PC-9 (cell line): ENCODE results near the gene IL11.

ENCODE experiments used
- EZH2 ChIP-seq: fragments of 200-600 bp; sonication (generic); IDR thresholded peaks from 2 replicates; pipeline ENCODE4 v1.8.0; 2017; ENCODE audit warnings: antibody characterized with exemption, low read depth
- TF ChIP-seq, protein P1 (sequence below): fragments of 200-600 bp; sonication (generic); conservative IDR thresholded peaks from 2 replicates; pipeline ENCODE4 v1.6.1; 2017; ENCODE audit warnings: mixed run types, antibody characterized with exemption, mild to moderate bottlenecking, moderate library complexity

DNA sequence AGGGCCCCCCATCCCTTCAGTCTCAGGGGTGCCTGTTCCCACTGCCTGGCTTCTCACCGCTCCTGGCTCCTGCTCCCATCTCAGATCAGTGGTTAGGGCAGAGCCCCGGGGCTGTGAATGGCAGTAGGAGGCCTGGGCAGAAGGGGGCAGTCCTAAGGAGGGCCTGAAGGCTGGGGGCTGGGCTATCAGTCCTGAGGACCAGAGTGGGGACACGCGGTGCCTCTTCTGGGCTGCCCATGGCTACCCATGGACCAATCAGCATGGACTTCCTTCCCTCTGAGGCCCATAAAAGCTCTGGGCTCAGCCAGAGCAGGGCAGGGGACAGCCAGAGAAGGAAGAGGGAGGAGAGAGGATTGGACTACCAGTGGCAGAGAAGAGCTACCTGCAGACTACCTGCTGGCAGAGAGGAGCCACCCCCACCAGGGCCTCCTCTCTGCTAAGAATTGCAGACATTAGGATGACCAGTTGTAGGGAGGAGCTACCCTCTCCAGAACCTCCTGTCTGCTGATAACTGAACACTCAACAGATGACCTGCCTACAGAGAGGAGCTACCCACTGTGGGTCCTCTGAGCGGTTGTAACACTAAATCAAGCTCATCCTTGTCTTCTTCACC lies 49.5 kb upstream of the IL11 start:
- TF ChIP-seq EZH2: no peak
- TF ChIP-seq, protein P1, sequence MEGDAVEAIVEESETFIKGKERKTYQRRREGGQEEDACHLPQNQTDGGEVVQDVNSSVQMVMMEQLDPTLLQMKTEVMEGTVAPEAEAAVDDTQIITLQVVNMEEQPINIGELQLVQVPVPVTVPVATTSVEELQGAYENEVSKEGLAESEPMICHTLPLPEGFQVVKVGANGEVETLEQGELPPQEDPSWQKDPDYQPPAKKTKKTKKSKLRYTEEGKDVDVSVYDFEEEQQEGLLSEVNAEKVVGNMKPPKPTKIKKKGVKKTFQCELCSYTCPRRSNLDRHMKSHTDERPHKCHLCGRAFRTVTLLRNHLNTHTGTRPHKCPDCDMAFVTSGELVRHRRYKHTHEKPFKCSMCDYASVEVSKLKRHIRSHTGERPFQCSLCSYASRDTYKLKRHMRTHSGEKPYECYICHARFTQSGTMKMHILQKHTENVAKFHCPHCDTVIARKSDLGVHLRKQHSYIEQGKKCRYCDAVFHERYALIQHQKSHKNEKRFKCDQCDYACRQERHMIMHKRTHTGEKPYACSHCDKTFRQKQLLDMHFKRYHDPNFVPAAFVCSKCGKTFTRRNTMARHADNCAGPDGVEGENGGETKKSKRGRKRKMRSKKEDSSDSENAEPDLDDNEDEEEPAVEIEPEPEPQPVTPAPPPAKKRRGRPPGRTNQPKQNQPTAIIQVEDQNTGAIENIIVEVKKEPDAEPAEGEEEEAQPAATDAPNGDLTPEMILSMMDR: no peak
